BE2C (cell line): ENCODE measurements around the gene TIAL1.

Experiments used
- DNase-seq: peaks from one replicate; pipeline ENCODE4 v3.0.0-alpha.2; 2020
- H3K27me3 ChIP-seq: fragments of 250-450 bp; sonication (Bioruptor Pico); 2 replicates; pipeline ENCODE4 v1.5.1; 2020; ENCODE audit warnings: mild to moderate bottlenecking
- H3K36me3 ChIP-seq: fragments of 250-450 bp; sonication (Bioruptor Pico); 2 replicates; pipeline ENCODE4 v1.5.1; 2020; ENCODE audit warnings: mild to moderate bottlenecking
- H3K4me1 ChIP-seq: fragments of 250-450 bp; sonication (Bioruptor Pico); 2 replicates; pipeline ENCODE4 v1.5.1; 2020
- H3K4me3 ChIP-seq: 2 replicates; pipeline ENCODE4 v1.5.1; 2011; ENCODE audit warnings: low read depth, low read length
- H3K9me3 ChIP-seq: fragments of 250-450 bp; sonication (Bioruptor Pico); 2 replicates; pipeline ENCODE4 v1.5.1; 2020
- CTCF ChIP-seq: IDR thresholded peaks from 2 replicates; pipeline ENCODE4 v1.5.1; 2012; ENCODE audit warnings: mild to moderate bottlenecking, low read depth, low read length

The TIAL1 gene

GRCh38 chr10:119640875-119641526 is 44.2 kb upstream of the TIAL1 start:
- Histone ChIP-seq H3K4me1 (peaks cover 4% of the 10 kb centered on the region; the same call in 1 of the 2 replicates), H3K9me3 (no peaks in the 10 kb centered on the region), H3K4me3 (no peak overlapping the region), H3K36me3 (no peaks in the 10 kb centered on the region), H3K27me3 (no peaks in the 10 kb centered on the region)
- no peak for DNase-seq
- TF ChIP-seq CTCF: no peak

GRCh38 chr10:119640384-119640783 is 43.6 kb upstream of the TIAL1 start:
- Histone ChIP-seq H3K9me3 (no peaks in the 10 kb centered on the region), H3K36me3 (no peaks in the 10 kb centered on the region), H3K4me3 (no peak overlapping the region), H3K4me1 (peaks cover 4% of the 10 kb centered on the region; the same call in 1 of the 2 replicates), H3K27me3 (no peaks in the 10 kb centered on the region)
- DNase-seq: no peak
- no peak for TF ChIP-seq CTCF

GRCh38 chr10:119638982-119639381 is 42.2 kb upstream of the TIAL1 start:
- Histone ChIP-seq H3K9me3 (no peaks in the 10 kb centered on the region), H3K36me3 (no peaks in the 10 kb centered on the region), H3K4me1 (peaks cover 4% of the 10 kb centered on the region; the same call in 1 of the 2 replicates), H3K27me3 (no peaks in the 10 kb centered on the region), H3K4me3 (no peak overlapping the region)
- no peak for TF ChIP-seq CTCF
- DNase-seq: no peak

GRCh38 chr10:119637631-119638030 is 40.9 kb upstream of the TIAL1 start:
- Histone ChIP-seq H3K4me3 (no peak overlapping the region), H3K9me3 (no peaks in the 10 kb centered on the region), H3K4me1 (no peaks in the 10 kb centered on the region), H3K27me3 (no peaks in the 10 kb centered on the region), H3K36me3 (no peaks in the 10 kb centered on the region)
- TF ChIP-seq CTCF: no peak
- DNase-seq: no peak

- H3K27me3 ChIP-seq: no peaks in the 10 kb centered on the region
- no peak for DNase-seq
- no peaks in the 10 kb centered on the region for H3K9me3 ChIP-seq
- no peak for TF ChIP-seq CTCF
- H3K36me3 ChIP-seq: no peaks in the 10 kb centered on the region
- H3K4me1 ChIP-seq: no peaks in the 10 kb centered on the region
- no peak overlapping the region for H3K4me3 ChIP-seq
These were observed 37.4 kb upstream of the TIAL1 start for GRCh38 chr10:119634219-119634544.

GRCh38 chr10:119633538-119634218 is 36.9 kb upstream of the TIAL1 start:
- TF ChIP-seq CTCF: no peak
- H3K36me3 ChIP-seq: no peaks in the 10 kb centered on the region
- H3K9me3 ChIP-seq: no peaks in the 10 kb centered on the region
- no peak overlapping the region for H3K4me3 ChIP-seq
- no peak for DNase-seq
- H3K4me1 ChIP-seq: no peaks in the 10 kb centered on the region
- H3K27me3 ChIP-seq: no peaks in the 10 kb centered on the region
